Measurements from ENCODE around the gene CDKL1. TPM values are rescaled to one million over a fixed set of nuclear protein-coding genes. Genes with fewer than 3 reads are reported as not detected.

CDKL1 gene
- total and polyA plus RNA-seq, 7 donors, result 0.46 to 4.5 (median 2.0) TPM

- H3K36me3 ChIP-seq (ENCODE audit: insufficient read depth in 1 of 2, low read depth in 1 of 2), result no peaks in the 10 kb centered on the region
- TF ChIP-seq, protein P1, sequence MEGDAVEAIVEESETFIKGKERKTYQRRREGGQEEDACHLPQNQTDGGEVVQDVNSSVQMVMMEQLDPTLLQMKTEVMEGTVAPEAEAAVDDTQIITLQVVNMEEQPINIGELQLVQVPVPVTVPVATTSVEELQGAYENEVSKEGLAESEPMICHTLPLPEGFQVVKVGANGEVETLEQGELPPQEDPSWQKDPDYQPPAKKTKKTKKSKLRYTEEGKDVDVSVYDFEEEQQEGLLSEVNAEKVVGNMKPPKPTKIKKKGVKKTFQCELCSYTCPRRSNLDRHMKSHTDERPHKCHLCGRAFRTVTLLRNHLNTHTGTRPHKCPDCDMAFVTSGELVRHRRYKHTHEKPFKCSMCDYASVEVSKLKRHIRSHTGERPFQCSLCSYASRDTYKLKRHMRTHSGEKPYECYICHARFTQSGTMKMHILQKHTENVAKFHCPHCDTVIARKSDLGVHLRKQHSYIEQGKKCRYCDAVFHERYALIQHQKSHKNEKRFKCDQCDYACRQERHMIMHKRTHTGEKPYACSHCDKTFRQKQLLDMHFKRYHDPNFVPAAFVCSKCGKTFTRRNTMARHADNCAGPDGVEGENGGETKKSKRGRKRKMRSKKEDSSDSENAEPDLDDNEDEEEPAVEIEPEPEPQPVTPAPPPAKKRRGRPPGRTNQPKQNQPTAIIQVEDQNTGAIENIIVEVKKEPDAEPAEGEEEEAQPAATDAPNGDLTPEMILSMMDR (IDR thresholded peaks at IDR 0.05), result no peak
- no peak overlapping the region for H3K27ac ChIP-seq
- intact Hi-C loops (cut with DNase I), result no loop called here
- H3K9me3 ChIP-seq, result no peaks in the 10 kb centered on the region
- H3K27me3 ChIP-seq (ENCODE audit: insufficient read depth in 3 of 3, low read length in 2 of 3), result no peaks in the 10 kb centered on the region
- DNase-seq, result no peak
- no peak for ATAC-seq
- WGBS, 3 donors, result 71 to 84% (median 79%) methylated on average over 4 of the region's 4 CpGs
- no peaks in the 10 kb centered on the region for H3K4me1 ChIP-seq
- H3K4me3 ChIP-seq, result no peak overlapping the region
Observed at GRCh38 chr14:50377550-50378085, 19.1 kb downstream of the CDKL1 start.

DNA sequence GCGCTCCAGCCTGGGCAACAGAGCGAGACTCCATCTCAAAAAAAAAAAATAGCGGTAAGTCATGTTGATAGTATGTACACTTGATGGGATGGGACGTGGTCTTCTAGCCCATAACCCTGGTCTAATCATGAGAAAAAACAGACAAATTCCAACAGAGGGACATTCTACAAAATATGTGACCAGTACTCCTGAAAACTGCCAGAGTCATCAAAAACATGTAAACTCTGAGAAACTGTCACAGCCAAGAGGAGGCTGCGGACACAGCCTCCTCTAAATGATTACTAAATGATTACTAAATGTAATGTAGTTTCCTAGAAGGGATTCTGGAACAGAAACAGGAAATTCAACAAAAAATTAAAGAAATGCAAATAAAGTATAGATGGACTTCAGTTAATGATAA, 20.9 kb downstream of the CDKL1 start:
- WGBS, 3 donors, result 88 to 98% (median 97%) methylated on average over 5 of the region's 5 CpGs

GRCh38 chr14:50373959-50374358, 22.7 kb downstream of the CDKL1 start:
- TF ChIP-seq, protein P1 (IDR thresholded peaks at IDR 0.05), result no peak
- Histone ChIP-seq H3K27me3 (ENCODE audit: insufficient read depth in 3 of 3, low read length in 2 of 3) (no peaks in the 10 kb centered on the region), H3K4me1 (no peaks in the 10 kb centered on the region), H3K4me3 (no peak overlapping the region), H3K9me3 (no peaks in the 10 kb centered on the region), H3K27ac (no peak overlapping the region), H3K36me3 (ENCODE audit: insufficient read depth in 1 of 2, low read depth in 1 of 2) (no peaks in the 10 kb centered on the region)
- ATAC-seq, result no peak
- no peak for DNase-seq
- intact Hi-C loops (cut with DNase I), result no loop called here
- 76 to 93% (median 88%) methylated on average over 3 of the region's 3 CpGs for WGBS, 3 donors

More for the DNA sequence above, 20.9 kb downstream of the CDKL1 start:
- no peaks in the 10 kb centered on the region for H3K27me3 ChIP-seq (ENCODE audit: insufficient read depth in 3 of 3, low read length in 2 of 3)
- TF ChIP-seq, protein P1 (IDR thresholded peaks at IDR 0.05), result no peak
- H3K9me3 ChIP-seq, result no peaks in the 10 kb centered on the region
- no peak overlapping the region for H3K27ac ChIP-seq
- DNase-seq, result no peak
- ATAC-seq, result no peak
- H3K4me1 ChIP-seq, result no peaks in the 10 kb centered on the region
- intact Hi-C loops (cut with DNase I), result no loop called here
- H3K4me3 ChIP-seq, result no peak overlapping the region
- no peaks in the 10 kb centered on the region for H3K36me3 ChIP-seq (ENCODE audit: insufficient read depth in 1 of 2, low read depth in 1 of 2)

GRCh38 chr14:50371546-50371945, 25.1 kb downstream of the CDKL1 start:
- 71 to 74% (median 72%) methylated on average over 4 of the region's 4 CpGs for WGBS, 3 donors
- H3K36me3 ChIP-seq (ENCODE audit: insufficient read depth in 1 of 2, low read depth in 1 of 2), result no peaks in the 10 kb centered on the region
- intact Hi-C loops (cut with DNase I), result no loop called here

More at GRCh38 chr14:50371546-50371945, 25.1 kb downstream of the CDKL1 start:
- Histone ChIP-seq H3K4me3 (no peak overlapping the region), H3K27me3 (ENCODE audit: insufficient read depth in 3 of 3, low read length in 2 of 3) (no peaks in the 10 kb centered on the region), H3K9me3 (no peaks in the 10 kb centered on the region), H3K4me1 (no peaks in the 10 kb centered on the region), H3K27ac (no peak overlapping the region)
- TF ChIP-seq, protein P1 (IDR thresholded peaks at IDR 0.05), result no peak
- DNase-seq (no peak), ATAC-seq (no peak)

Measured in psoas muscle (tissue), 8 donors.